RWPE1 (cell line): ENCODE results near the gene SELENOP.

Experiments used
- CTCF ChIA-PET: fragments of 350-600 bp; sonication (Branson Sonifier 250); formaldehyde crosslinking; extraction: SDS; loops from one replicate; lab custom pipeline; 2021; lab: Yijun Ruan, JAX
- POLR2A ChIA-PET: fragments of 400-600 bp; formaldehyde crosslinking; extraction: SDS; loops from one replicate; lab custom pipeline; 2020; ENCODE audit warnings: antibody characterized with exemption; ENCODE audit not compliant: low non-redundant PET; lab: Yijun Ruan, JAX
- DNase-seq: peaks from one replicate; pipeline ENCODE4 v3.0.0; 2012; ENCODE audit warnings: low spot score
- H3K27ac ChIP-seq: fragments of 450-650 bp; 2 replicates; pipeline ENCODE4 v1.5.1; 2017
- TF ChIP-seq, protein P1 (sequence below): fragments of 450-650 bp; conservative IDR thresholded peaks from 2 replicates; pipeline ENCODE4 v1.5.1; 2017; ENCODE audit warnings: low read depth, mild to moderate bottlenecking

SELENOP gene

DNA sequence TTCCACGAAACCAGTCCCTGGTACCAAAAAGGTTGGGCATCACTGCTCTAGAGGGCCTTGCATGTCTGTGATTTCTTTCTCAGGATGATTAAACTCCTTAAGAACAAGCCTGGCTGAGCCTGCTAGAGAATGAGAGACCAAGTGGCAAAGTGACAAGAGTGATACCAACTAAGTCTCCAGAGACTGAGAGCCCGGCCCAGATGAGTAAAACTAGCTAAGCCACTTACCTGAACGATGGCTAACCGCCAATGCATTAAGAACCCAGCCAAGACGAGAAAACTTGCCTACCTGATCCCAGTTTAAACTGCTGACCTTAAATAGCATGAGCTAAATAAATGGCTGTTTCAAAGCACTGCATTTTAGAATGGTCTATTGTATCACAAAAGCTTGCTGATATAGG is 60.6 kb downstream of the SELENOP start:
- no peak for DNase-seq
- no peak overlapping the region for H3K27ac ChIP-seq
- TF ChIP-seq, protein P1, sequence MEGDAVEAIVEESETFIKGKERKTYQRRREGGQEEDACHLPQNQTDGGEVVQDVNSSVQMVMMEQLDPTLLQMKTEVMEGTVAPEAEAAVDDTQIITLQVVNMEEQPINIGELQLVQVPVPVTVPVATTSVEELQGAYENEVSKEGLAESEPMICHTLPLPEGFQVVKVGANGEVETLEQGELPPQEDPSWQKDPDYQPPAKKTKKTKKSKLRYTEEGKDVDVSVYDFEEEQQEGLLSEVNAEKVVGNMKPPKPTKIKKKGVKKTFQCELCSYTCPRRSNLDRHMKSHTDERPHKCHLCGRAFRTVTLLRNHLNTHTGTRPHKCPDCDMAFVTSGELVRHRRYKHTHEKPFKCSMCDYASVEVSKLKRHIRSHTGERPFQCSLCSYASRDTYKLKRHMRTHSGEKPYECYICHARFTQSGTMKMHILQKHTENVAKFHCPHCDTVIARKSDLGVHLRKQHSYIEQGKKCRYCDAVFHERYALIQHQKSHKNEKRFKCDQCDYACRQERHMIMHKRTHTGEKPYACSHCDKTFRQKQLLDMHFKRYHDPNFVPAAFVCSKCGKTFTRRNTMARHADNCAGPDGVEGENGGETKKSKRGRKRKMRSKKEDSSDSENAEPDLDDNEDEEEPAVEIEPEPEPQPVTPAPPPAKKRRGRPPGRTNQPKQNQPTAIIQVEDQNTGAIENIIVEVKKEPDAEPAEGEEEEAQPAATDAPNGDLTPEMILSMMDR, result no peak
- CTCF ChIA-PET, result no interaction called here
- POLR2A ChIA-PET, result no interaction called here

DNA sequence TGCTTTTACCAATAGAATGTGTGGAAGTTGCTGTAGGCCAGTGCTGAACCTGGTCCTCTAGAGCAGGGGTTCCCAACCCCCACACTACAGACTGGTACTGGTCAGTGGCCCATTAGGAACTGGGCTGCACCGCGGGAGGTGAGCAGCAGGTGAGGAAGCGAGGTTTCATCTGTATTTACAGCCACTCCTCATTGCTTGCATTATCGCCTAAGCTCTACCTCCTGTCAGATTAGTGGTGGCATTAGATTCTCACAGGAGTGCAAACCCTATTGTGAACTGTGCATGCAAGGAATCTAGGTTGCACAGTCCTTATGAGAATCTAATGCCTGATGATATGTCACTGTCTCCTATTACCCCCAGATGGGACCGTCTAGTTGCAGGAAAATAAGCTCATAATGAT is 61.2 kb downstream of the SELENOP start:
- DNase-seq, result no peak
- ChIA-PET CTCF (no interaction called here), POLR2A (no interaction called here)
- TF ChIP-seq, protein P1, result no peak
- no peak overlapping the region for H3K27ac ChIP-seq
